OCI-LY7 (cell line): ENCODE data around the gene SUCNR1.

ENCODE experiments used
- EZH2phosphoT487 ChIP-seq: fragments of 200-600 bp; sonication (generic); IDR thresholded peaks from 2 replicates; pipeline ENCODE4 v1.6.1; 2018; ENCODE audit warnings: low read depth, borderline replicate concordance, mild to moderate bottlenecking, mixed run types, antibody characterized with exemption, low read length, moderate library complexity, mixed read lengths
- TF ChIP-seq, protein P1 (sequence below): fragments of 200-600 bp; sonication (generic); conservative IDR thresholded peaks from 2 replicates; pipeline ENCODE4 v1.5.1; 2014; ENCODE audit warnings: mild to moderate bottlenecking, antibody characterized with exemption, low read length, moderate library complexity, mixed read lengths

DNA sequence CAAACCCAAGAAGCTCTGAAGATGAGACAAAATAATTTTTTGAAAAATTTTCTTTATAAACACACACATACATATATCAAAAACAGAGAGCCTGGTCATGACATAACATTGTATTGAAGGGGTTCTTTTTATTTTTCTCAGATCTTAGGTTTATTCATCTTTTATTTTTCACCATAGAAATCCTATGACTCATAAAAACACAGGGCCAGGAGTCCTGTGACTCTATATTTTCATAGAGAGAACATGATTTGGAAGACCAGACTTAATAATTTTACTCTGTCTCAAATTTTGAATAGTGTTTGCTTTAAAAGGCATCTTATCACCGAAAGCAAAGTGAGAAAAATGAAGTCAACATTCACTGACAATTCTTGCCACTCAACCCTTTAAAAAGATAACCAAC lies 57.7 kb downstream of the SUCNR1 start:
- TF ChIP-seq, protein P1, sequence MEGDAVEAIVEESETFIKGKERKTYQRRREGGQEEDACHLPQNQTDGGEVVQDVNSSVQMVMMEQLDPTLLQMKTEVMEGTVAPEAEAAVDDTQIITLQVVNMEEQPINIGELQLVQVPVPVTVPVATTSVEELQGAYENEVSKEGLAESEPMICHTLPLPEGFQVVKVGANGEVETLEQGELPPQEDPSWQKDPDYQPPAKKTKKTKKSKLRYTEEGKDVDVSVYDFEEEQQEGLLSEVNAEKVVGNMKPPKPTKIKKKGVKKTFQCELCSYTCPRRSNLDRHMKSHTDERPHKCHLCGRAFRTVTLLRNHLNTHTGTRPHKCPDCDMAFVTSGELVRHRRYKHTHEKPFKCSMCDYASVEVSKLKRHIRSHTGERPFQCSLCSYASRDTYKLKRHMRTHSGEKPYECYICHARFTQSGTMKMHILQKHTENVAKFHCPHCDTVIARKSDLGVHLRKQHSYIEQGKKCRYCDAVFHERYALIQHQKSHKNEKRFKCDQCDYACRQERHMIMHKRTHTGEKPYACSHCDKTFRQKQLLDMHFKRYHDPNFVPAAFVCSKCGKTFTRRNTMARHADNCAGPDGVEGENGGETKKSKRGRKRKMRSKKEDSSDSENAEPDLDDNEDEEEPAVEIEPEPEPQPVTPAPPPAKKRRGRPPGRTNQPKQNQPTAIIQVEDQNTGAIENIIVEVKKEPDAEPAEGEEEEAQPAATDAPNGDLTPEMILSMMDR, result no peak
- no peak for TF ChIP-seq EZH2phosphoT487
